ENCODE measurements around the gene PPM1H.

Gene PPM1H

DNA sequence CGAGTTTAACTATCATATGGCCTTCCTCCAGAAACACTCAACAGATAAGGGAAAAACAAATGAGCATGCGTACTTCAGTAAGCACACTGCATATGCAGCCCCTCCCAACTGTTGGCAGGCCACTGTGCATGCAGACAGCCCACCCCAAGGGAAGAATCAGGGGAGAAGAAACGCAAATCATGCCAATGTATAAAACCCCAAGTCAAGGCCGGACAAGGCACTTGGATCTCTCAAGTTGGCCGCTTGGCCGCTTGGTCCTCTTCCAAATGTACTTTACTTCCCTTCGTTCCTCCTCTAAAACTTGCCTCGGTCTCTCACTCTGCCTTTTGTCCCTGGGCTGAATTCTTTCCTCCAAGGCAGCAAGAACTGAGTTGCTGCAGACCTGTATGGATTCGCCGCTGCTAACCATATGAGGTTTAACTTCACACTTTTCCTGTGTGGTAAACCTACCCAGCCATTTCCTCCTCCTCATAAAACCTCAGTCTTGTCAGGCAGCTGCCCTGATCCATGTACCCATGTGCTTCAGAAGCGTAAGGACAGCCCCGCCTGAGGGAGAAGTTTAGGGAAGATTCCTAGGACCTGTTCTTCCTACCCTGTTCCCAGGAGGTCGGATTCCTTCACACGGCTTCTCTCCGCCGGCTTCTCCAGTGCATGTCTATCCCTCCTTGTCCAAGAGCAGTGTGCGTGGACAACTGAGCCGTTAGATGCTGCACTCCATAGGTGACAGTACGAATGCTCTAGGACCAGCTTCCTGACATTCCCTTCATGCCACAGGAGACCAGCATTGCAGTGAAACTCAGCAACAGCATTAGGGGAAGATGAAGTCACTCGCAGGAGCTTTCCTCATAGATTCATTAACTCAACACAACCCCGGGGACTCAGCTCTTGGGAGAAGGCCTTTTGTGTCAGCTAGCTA lies 280.4 kb downstream of the PPM1H start:
- no peak for DNase-seq (ENCODE audit: low read depth in 2 of 3, low spot score in 2 of 3)

DNA sequence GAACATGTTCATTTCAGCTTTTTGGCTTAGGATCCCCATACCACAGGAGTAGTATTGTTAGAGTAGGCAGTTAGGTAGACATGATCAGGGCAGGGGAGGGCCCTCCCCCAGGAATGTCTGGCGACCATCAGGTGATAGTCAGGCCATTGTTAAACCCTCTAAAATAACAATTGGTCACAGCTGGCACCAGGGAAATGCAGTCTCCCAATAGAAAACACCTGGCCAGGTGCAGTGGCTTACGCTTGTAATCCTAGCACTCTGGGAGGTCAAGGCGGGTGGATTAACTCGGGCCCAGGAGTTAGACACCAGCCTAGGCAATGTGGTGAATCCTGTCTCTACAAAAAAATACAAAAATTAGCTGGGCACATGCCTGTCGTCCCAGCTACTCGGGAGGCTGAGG lies 281.2 kb downstream of the PPM1H start:
- DNase-seq (ENCODE audit: low read depth in 2 of 3, low spot score in 2 of 3): no peak

DNA sequence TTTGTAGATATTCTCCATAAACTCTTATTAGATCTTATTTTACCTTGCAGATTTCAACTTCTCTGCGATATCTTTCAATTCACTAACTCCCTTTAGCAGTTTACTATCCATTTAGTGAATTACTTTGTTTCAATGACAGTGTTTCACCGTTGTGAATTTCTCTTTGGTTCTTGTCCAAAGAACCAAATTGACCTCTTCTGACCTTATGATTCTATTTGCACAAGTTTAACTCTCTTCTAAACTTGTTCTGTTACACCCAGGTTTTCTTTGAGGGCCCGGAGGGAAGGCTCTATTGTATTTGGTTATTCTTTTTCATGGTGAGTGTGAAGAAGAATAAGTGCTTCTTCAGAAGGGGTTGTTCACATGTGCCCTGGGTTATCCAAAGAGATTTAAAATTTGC lies 281.6 kb downstream of the PPM1H start:
- DNase-seq (ENCODE audit: low read depth in 2 of 3, low spot score in 2 of 3): no peak

DNA sequence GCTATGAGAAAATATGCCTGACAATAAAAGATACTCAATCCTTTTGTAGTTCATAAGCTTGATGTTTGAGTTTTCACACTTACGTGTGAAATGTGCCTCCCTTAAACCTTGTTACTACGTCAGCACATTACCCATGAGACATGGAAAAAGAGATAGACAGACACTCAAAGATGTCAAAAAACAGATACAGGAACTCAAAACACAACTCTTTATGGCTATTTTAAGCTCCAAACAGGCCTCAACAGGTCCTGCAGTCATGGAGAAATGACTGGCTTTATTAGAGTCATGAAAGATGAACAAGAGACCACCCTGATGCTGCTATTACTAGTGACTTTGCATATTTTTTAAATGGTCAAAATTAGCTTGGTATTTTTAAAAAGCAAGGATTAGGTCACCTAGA lies 283.8 kb downstream of the PPM1H start:
- no peak for DNase-seq (ENCODE audit: low read depth in 2 of 3, low spot score in 2 of 3)

DNA sequence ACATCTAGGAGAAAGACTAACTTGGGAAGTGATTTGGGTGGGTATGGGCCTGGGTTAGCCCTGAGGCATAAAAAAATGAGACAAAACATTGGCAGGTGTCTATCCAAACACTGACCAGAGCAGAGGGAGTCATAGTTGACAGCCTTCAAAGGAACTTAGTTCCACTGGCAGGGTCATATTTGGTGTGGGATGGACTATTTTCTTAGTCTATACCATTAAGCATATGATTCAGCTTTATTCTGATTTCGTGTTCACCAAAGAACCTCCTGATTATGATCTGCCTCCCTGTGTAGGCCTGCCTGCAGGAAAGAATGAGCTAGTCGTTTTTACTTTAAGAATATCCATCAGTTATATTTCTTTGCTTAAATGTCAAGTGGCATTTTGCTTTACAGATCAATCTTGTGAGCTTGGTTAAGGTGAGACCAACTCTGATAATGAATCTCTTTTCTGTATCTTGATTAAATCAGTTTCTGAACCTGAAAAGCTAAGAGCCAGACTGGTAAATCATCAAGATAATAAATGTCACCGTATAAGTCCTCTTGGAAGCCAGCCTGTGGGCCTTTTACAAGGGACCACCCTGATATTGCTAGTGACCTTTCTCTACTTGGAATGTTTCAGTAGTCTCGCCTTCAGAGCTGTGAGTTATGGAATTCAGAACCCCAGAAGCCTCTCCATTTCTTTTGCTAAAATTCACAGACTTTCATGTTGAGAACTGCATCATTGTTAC lies 285.4 kb downstream of the PPM1H start:
- DNase-seq (ENCODE audit: low read depth in 2 of 3, low spot score in 2 of 3): no peak

DNA sequence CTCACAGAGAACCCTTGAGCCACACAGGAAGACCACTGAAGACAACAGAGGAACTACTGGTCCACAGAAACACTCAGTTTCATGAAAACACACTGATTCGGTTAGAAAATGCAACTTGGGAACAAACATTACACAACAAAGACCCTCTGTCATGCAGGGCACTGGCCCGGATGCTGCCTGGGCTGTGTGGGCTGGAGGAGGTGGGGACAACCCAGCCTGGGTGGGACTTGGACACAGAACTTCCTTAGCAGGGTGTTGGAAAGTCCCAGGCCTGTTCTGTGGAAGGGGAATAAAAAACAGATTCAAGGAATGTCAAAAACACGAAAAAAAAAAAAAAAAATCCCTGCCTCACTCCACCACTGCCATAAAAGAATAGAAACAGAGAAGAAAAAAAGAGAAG lies 287.4 kb downstream of the PPM1H start:
- DNase-seq (ENCODE audit: low read depth in 2 of 3, low spot score in 2 of 3): no peak

DNA sequence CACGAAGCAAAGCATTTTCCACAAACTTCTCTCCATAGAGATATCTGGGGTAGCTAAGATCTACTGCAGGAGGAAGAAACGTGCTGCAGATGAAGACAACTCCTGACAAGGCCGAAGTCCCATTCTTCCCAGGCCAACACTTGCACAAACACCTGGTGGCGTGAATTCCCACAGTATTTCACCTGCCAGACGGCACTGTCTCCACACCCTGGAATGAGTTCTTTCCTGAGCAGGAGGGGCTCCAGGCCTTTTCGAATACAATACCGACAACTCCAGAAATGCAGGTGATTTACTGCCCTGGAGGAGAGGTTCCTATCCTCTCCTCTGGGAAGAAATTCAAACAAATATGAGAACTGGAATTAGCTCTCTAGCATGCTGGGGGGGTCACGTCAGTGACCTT lies 288.4 kb downstream of the PPM1H start:
- DNase-seq (ENCODE audit: low read depth in 2 of 3, low spot score in 2 of 3): no peak

DNA sequence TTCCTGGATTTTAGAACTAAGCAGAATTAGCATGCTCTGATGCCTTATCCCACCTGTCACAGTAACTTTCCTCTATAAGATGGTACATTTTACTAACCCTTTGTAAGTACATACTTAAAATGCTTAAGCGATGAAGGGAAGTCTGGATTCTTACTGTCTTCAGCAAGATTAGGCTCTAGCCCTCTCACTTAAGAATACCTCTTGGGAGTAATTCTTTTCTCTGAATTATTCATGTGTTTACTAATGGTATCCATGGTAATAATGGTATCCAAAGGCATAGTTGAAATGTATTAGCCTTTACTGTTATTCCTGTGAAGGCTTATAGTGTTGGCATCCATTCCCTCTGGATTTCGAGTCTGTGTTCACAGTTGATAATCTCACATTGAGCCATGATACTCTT lies 291.5 kb downstream of the PPM1H start:
- no peak for DNase-seq (ENCODE audit: low read depth in 2 of 3, low spot score in 2 of 3)

DNA sequence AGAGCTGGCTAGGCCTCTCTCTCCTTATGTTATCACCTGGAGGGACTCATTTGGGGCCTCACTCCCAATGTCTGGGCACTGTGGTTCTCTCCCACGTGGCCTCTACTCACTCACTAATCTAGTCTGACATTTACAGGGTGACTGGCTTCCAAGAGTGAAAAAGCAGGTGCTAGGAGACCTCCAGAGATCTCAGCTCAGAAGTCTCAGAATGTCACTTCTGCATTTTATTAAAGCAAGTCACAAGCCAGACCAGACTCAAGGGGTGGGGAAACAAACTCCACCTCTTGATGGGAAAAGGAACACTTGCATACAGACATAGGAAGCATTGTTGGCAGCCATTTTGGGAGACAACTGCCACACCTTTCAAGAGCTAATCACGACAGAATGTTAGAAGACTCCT lies 292.5 kb downstream of the PPM1H start:
- DNase-seq (ENCODE audit: low read depth in 2 of 3, low spot score in 2 of 3): no peak

DNA sequence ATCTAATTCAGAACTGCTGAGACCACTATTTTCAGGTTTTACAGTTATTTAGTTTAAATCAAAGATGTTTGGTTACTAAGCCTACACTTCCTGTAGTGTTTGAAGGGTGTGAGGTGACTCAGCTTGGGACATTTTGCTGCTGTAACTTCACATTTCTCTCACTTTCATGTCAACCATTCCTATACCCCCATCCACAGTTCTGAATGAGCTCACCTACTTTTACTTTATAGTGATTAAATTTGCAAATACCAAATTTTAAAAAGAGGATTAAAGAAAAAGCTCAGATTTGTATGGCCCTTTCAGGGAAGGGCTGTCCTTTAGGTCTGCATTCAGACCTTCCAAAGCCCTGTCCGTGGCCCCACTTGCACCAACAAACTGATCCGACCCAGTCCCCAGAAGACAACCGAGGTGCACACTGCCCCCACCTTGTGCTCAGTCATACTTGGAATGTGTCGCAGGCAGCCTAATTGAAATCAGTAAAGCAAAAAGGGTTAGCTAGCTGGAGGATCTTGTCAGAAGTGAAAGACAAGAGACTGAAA lies 294.0 kb downstream of the PPM1H start:
- DNase-seq (ENCODE audit: low read depth in 2 of 3, low spot score in 2 of 3): peak in 1 of 3 experiments; percentile 5

DNA sequence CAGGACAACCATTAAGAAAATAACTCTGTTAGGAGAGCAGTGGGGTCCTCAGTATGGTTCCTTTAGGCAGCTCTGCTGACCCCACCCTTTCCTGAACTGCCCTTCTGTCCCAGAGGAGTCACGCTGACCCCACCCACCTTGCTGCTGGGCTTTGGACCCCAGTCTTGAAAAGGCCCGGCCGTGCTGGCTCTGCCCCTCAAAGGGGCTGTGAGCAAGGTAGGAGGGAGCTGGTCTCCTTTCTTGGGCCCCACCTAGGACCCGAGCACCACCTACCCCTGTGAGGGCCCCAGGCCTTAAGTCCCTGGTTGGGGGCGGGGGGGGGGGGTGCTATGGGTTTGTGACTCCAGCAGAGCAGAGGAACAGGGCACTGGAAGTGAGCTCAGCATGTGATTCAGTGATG lies 297.3 kb downstream of the PPM1H start:
- DNase-seq (ENCODE audit: low read depth in 2 of 3, low spot score in 2 of 3): no peak

DNA sequence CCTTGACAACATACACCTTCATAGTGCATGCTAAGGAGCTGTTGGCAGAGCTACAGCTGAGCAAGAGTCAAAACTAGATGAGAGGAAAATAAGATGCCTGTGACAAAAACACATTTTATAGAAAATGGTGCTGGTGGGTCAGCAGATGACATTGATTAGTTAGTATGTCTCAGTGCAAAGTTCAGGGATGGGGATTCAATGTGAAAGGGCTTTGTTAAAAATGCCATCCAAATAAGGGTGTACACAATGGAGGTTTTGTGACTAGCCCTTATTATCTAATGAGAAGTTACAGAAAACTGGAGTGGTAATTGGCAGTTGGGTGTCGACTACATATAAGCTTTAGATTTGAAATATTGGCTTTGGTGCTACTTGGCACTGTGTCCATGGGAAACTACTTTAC lies 299.3 kb downstream of the PPM1H start:
- no peak for DNase-seq (ENCODE audit: low read depth in 2 of 3, low spot score in 2 of 3)

DNA sequence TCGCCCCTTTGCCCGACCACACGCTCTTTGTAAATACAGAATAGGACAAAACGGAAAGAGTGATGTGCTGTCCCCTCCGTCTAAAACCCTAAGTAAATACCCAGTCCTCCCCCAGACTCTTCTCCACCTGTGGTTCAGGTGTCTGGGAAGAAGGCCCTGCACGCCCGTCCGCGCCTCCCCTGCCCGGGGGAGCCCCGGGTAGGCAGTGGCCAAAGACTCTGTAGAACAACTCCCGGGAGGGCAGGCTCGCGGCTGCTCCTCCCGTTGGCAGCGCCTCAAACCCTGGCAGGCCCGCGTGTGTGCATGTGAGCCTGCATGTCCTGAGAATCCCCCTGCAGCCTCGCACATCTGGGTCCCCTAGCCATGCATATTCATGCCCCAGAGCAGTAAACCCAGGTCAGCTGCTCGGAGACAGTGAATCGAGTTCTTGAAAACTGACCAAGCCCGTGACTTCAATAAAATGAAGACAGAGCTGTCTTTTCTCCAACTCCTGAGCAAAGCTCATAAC lies 302.5 kb downstream of the PPM1H start:
- no peak for DNase-seq (ENCODE audit: low read depth in 2 of 3, low spot score in 2 of 3)

DNA sequence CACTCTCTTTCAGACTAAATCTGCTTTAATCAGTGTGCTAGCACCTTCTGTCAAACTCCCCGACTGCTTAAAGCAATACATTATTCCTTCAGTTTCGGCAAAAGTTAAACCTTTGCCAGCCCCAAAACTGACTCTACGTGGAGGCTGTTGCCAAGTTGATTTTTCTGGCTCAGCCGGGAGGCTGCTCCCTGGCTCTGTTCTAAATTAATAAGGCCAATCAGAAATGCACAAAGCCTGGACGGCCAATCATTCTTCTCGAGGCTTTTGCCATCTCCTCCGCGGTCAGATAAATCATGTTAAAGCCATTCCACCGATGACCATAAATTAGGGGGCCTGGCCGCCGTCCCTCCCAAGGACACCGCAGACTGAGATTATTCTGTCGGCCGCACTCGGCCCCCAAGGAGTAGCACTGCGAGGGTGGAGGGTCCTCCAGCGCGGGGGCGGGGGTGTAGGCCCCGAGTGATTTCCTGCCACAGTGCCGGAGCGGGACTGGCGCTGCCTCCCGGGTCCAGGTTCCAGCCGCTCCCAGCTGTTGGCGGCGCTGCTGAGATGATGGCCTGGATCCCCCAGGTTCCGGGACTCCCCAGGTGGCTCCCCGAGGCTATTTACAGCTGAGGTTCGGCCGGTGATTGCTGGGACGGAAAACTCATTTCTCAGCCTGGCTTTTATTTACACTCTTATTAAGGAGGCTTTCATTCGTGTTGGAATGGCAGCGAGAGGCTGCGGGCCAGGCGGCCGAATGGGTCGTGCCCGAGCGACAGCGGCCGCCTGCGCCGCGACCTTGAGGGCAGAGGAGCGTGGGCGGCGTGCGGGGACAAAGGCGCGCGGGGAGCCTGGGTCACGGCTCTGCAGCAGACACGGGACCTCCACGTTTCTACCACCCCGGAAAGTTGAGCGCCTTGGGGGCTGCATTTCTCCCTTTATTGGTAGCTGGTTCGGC lies 303.2 kb downstream of the PPM1H start:
- DNase-seq (ENCODE audit: low read depth in 2 of 3, low spot score in 2 of 3): no peak

DNA sequence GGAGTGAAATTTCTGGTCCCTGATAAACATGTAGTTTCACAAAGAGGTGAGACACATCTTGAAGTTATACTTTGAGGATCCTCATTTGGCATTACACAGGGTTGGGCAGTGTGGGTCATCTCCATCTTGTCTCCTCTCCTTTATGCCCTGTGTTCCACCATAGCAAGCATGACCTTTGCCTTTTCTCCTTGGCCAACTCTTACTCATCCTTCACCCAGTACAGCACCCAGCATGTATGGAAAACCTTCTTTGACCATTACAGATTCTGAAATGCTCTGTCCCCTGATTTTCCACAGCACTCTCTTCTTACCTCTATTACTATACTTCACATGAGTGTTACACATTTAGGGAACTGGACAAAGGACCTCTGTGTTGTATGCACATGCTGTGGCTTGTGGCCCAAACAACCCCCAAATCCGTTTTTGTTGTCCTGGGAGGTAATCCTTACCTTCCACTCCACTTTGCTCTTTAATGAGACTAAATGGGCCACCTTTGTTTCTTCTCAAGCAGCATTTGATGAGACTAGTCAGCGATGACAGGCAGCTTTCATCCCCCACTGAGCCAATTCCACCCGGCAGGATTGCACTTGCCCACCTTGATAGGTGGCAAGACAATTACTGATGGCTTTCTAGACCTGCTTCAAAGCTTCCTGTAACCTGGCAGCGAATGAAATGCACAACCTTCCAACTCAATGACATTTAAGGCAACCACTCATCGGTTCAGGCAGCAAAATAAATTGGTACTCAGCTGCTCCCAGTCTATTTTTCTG lies 304.8 kb downstream of the PPM1H start:
- DNase-seq (ENCODE audit: low read depth in 2 of 3, low spot score in 2 of 3): no peak

DNA sequence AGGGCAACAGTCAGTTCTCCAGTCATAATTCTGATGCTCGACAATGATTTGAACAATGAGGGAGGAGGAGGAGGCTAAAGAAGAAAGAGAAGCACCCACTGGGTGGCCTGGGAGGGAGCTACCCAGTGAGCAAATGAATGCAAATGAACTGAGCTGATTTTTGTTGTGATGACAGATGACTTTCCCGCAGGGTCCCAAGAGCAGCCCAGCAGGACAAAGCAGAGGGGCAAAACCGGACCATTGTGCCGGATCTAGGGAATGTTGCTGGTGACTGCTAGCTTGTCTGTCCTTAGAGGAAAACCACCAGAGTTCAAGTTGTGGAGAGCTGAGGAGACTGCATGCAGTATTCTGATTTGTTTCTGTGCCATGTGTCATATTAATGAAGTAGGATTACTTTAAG lies 305.5 kb downstream of the PPM1H start:
- no peak for DNase-seq (ENCODE audit: low read depth in 2 of 3, low spot score in 2 of 3)

DNA sequence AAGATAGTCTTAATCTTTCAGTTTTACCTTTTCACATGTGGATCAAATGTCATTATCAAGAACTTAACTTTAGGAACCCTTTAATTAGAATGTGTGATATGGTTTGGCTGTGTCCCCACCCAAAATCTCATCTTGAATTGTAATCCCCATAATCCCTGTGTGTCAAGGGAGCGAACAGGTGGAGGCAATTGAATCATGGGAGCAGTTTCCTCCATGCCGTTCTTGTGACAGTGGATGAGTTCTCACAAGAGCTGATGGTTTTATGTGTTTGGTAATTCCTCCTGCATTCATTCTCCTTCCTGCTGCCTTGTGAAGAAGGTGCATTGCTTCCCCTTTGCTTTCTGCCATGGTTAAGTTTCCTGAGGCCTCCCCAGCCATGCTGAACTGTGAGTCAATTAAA lies 307.8 kb downstream of the PPM1H start:
- DNase-seq (ENCODE audit: low read depth in 2 of 3, low spot score in 2 of 3): no peak

DNA sequence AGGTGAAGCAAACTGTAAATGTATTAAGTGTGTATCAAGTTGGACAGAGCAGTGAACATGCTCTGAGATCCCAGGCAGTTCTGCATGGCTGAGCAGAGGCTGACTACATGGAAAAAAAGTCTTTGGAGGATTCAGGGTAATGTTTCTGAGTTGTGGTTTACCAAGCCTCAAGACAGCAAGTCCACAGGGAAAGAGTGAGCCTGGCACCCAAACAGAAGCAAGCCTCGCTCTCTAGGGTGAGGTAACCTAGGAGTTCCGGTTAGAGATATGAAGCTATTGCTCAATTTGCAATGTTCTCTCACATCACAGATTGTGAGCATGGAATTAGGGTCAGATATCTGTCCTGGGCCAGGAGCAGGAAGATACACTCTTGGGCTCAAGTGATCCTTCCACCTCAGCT lies 309.7 kb downstream of the PPM1H start:
- no peak for DNase-seq (ENCODE audit: low read depth in 2 of 3, low spot score in 2 of 3)

DNA sequence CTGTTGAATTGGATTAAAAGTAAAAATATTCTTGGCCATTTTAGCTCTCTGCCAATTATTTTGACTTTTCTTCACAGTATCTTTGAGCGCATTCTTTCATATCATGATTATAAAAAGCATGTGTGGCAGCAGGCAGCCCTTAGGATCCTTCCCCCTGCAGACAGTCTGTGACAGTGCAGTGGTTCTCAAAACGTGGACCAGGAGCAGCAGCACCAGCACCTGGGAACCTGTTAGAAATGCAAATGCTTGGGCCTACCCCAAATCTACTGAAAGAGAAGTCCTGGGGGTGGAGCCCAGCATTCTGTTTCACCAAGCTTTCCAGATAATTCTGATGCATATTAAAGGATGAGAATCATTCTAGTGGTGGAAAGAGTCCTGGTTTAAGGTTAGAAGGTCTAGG lies 312.8 kb downstream of the PPM1H start:
- DNase-seq (ENCODE audit: low read depth in 2 of 3, low spot score in 2 of 3): no peak

DNA sequence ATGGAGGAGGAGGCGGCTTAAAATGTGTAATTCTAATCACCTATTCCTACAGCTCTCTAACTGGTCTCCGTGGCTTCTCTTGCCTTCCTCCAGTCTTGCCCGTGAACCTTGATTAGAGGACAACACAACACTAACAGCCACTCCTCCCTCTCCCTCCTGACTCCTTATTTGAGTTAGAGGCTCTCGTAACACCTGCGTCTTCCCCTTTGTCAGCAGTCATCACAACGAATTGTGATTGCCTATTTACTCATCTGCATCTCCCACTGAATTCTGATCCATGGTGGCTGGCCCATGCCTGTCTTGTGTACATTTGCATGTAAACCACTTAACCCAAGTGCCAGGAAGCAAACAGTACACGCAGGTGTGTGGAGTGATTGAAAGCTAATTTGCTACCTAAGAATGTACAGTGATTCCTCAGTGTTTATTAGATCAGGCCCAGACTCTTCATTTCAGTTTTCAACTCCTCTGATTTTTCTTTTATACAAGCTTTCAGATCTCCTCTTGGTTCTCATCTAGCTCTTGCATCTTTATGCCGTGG lies 313.8 kb downstream of the PPM1H start:
- DNase-seq (ENCODE audit: low read depth in 2 of 3, low spot score in 2 of 3): no peak
